Upper lobe of left lung (tissue), 4 donors: ENCODE measurements around the gene IFNK.

ENCODE experiments used
- CTCF ChIP-seq, 6 experiments: fragments of 450-650 bp in 4 of 6; fragments of 200-600 bp in 2 of 6; sonication (generic) in 2 of 6; IDR thresholded peaks; one replicate each; pipeline ENCODE4 v1.5.1; 2016 to 2019; ENCODE audit warnings: antibody characterized with exemption in 6 of 6
- EP300 ChIP-seq, 4 donors: sonication (generic); formaldehyde crosslinking; IDR thresholded peaks; one replicate each; pipeline ENCODE4 v1.5.1; 2017; ENCODE audit warnings: antibody characterized with exemption in 4 of 4, control low read depth in 2 of 4
- POLR2A ChIP-seq, 4 donors: fragments of 450-650 bp; IDR thresholded peaks; one replicate each; pipeline ENCODE4 v1.5.1; 2016 to 2017; ENCODE audit warnings: antibody characterized with exemption in 4 of 4, mild to moderate bottlenecking in 2 of 4

DNA sequence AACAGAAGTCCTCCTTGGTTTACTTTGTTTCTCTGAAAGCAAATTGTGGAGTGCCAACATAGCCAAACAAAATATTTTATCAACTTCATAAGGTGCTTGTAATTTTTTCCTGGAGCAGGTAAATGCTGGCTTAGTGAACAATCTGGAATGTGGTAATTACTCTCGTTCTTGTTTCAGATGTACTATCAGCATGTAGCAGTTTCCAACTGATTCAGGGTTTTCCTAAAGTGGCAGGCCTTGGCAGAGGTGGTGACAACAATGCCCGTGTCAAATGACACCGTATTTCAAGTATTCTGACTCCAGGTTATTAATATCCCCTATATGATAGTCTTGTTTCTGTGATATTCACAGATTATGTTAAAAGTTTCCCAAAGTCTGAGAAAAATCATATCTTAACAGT is 48.0 kb downstream of the IFNK start:
- no peak for TF ChIP-seq CTCF (IDR thresholded peaks at IDR 0.05)
- no peak for TF ChIP-seq POLR2A (IDR thresholded peaks at IDR 0.05)
- no peak for TF ChIP-seq EP300 (IDR thresholded peaks at IDR 0.05)
